GM12878 (cell line): ENCODE results near the gene PHGDH. TPM values are rescaled to one million over a fixed set of nuclear protein-coding genes. Genes with fewer than 3 reads are reported as not detected.

Source experiments
- ATAC-seq: fragments of 200-7000 bp; cut with Tn5 transposase; 3 replicates; pipeline ENCODE4 v1.9.1; 2020; ENCODE audit warnings: mild to moderate bottlenecking, moderate library complexity
- BruUV-seq: library from RNA; stranded (reverse); fragments of 400-500 nt; replicated peaks from 2 replicates; lab custom pipeline; 2021; lab: Mats Ljungman, UMichigan
- CTCF ChIA-PET: fragments of 300-600 bp; sonication (Branson Sonifier 250); formaldehyde crosslinking; extraction: SDS; loops from one replicate; lab custom pipeline; 2021; ENCODE audit warnings: inconsistent platforms; lab: Yijun Ruan, JAX
- POLR2A ChIA-PET: fragments of 350-600 bp; formaldehyde crosslinking; extraction: SDS; loops from one replicate; lab custom pipeline; 2021; ENCODE audit warnings: inconsistent platforms; lab: Charles Lee
- RAD21 ChIA-PET: fragments of 300-600 bp; sonication (Branson Sonifier 250); formaldehyde crosslinking; loops from one replicate; lab custom pipeline; 2023; ENCODE audit warnings: antibody characterized with exemption; ENCODE audit not compliant: unreplicated experiment; lab: Charles Lee
- SMC1A ChIA-PET: fragments of 300-600 bp; sonication (Branson Sonifier 250); formaldehyde crosslinking; loops from one replicate; lab custom pipeline; 2023; ENCODE audit not compliant: unreplicated experiment, uncharacterized antibody; lab: Charles Lee
- DNase-seq: peaks from one replicate; pipeline ENCODE4 v3.0.0-alpha.2; 2011; ENCODE audit warnings: low read depth, low spot score
- FAIRE-seq: peaks from 3 replicates; lab custom pipeline; 2011; peaks lifted over from hg19 to GRCh38; lab: Jason Lieb, UNC
- H2AFZ ChIP-seq: 2 replicates; pipeline ENCODE4 v1.6.0; 2011; ENCODE audit warnings: low read depth, low read length, control low read depth; ENCODE audit not compliant: control insufficient read depth
- H3K27ac ChIP-seq: 2 replicates; pipeline ENCODE4 v1.5.1; 2011; ENCODE audit warnings: control low read depth; ENCODE audit not compliant: control insufficient read depth, insufficient read depth
- H3K27me3 ChIP-seq, 2 experiments: replicated peaks in 1 of 2; 2 replicates each; pipeline versions ENCODE4 v1.6.0 to v1.6.1; 2011; ENCODE audit warnings: low read length in 1 of 2; ENCODE audit not compliant: control insufficient read depth in 2 of 2, insufficient read depth in 2 of 2
- H3K36me3 ChIP-seq, 2 experiments: 2 replicates each; pipeline ENCODE4 v1.5.1; 2011; ENCODE audit warnings: low read length in 1 of 2; ENCODE audit not compliant: control insufficient read depth in 2 of 2, insufficient read depth in 2 of 2
- H3K4me1 ChIP-seq: 2 replicates; pipeline ENCODE4 v1.6.1; 2011; ENCODE audit warnings: mild to moderate bottlenecking, low read length, moderate library complexity, mixed read lengths; ENCODE audit not compliant: control insufficient read depth, insufficient read depth
- H3K4me2 ChIP-seq: 2 replicates; pipeline ENCODE4 v1.6.0; 2011; ENCODE audit warnings: control low read depth; ENCODE audit not compliant: control insufficient read depth, insufficient read depth
- H3K4me3 ChIP-seq: fragments of 200-600 bp; sonication (generic); 2 replicates; pipeline ENCODE4 v1.5.1; 2016
- H3K79me2 ChIP-seq: 2 replicates; pipeline ENCODE4 v1.6.0; 2011; ENCODE audit warnings: low read length; ENCODE audit not compliant: control insufficient read depth, insufficient read depth
- H3K9ac ChIP-seq: 2 replicates; pipeline ENCODE4 v1.8.0; 2011; ENCODE audit warnings: low read length, control low read depth, mixed read lengths; ENCODE audit not compliant: control insufficient read depth, insufficient read depth
- H3K9me3 ChIP-seq: replicated peaks from 3 replicates; pipeline ENCODE4 v1.5.1; 2011; ENCODE audit warnings: mild to moderate bottlenecking, low read length; ENCODE audit not compliant: control insufficient read depth, insufficient read depth
- H4K20me1 ChIP-seq: 2 replicates; pipeline ENCODE4 v1.6.0; 2011; ENCODE audit not compliant: control insufficient read depth, insufficient read depth
- BCL11A ChIP-seq: IDR thresholded peaks from 2 replicates; pipeline ENCODE4 v1.6.1; 2011; ENCODE audit warnings: low read depth, low read length
- IRF3 ChIP-seq: fragments of 450-650 bp; IDR thresholded peaks from 2 replicates; pipeline ENCODE4 v1.6.1; 2014; ENCODE audit warnings: mild to moderate bottlenecking
- JUNB ChIP-seq: IDR thresholded peaks from 2 replicates; pipeline ENCODE4 v1.6.1; 2016; ENCODE audit warnings: antibody characterized with exemption, mild to moderate bottlenecking
- ZBTB40 ChIP-seq: fragments of 450-650 bp; IDR thresholded peaks from 2 replicates; pipeline ENCODE4 v1.6.1; 2016; ENCODE audit warnings: mild to moderate bottlenecking, moderate library complexity, borderline replicate concordance
- ZNF207 ChIP-seq: fragments of 450-650 bp; IDR thresholded peaks from 2 replicates; pipeline ENCODE4 v1.6.1; 2014; ENCODE audit warnings: antibody characterized with exemption, mild to moderate bottlenecking, borderline replicate concordance
- WGBS: methylation state at CpG from one replicate; pipeline ENCODE4 v1.1.6; 2016; ENCODE audit warnings: low lambda C conversion rate; ENCODE audit not compliant: insufficient replicate concordance, insufficient coverage; ENCODE audit errors: missing lambda C conversion rate; 5-methylcytosine and 5-hydroxymethylcytosine counted together
- in situ Hi-C: fragments of 300-500 bp; cut with MboI; formaldehyde crosslinking; loops from 9 replicates; pipeline ENCODE4 v1.14.3; 2018; ENCODE audit warnings: mixed read lengths
- intact Hi-C: fragments of 100-400 bp; cut with micrococcal nuclease; formaldehyde crosslinking; loops from one replicate; pipeline ENCODE4 v1.14.2; 2022; ENCODE audit not compliant: unreplicated experiment
- polyA plus RNA-seq, 11 experiments: library from polyadenylated mRNA; depleted of rRNA in 4 of 11; unstranded in 6 of 11; stranded (reverse) in 5 of 11; fragments of >200 nt; fragmentation: Nextera tagmentation in 4 of 11; fragmentation: Illumina TruSeq in 1 of 11; extraction: Ambion mirVana in 4 of 11; extraction: Trizol in 1 of 11; gene quantifications; 1 replicate in 1 of 11; 2 replicates in 10 of 11; pipeline versions ENCODE4 v1.2.1 to v1.2.3, GENCODE V29; 2011 to 2016; ENCODE audit warnings: inconsistent platforms in 2 of 11, missing spikeins in 2 of 11, low read depth in 1 of 11
- total RNA-seq, 4 experiments: library from RNA; depleted of rRNA in 3 of 4; stranded (reverse); fragments of >200 nt in 3 of 4; fragmentation: Illumina TruSeq in 1 of 4; extraction: Trizol in 1 of 4; gene quantifications; 2 replicates each; pipeline versions ENCODE4 v1.2.1 to v1.2.3, GENCODE V29; 2013 to 2021

PHGDH gene
- total and polyA plus RNA-seq, 10 of the 15 experiments (the other 5 are each of a cell fraction or from before 2014, with no cell fraction given), result 3.9 to 47.8 (median 25.9) TPM

GRCh38 chr1:119680193-119680592 is 31.5 kb upstream of the PHGDH start:
- no peaks in the 10 kb centered on the region; a peak in 1 of 4 replicates for H3K27me3 ChIP-seq
- TF ChIP-seq ZBTB40, result no peak
- no peaks in the 10 kb centered on the region for H3K79me2 ChIP-seq
- no peak overlapping the region for H3K9ac ChIP-seq
- no peaks in the 10 kb centered on the region for H3K4me1 ChIP-seq
- no peak for DNase-seq
- H2AFZ ChIP-seq, result no peak overlapping the region
- no peaks in the 10 kb centered on the region for H4K20me1 ChIP-seq
- H3K9me3 ChIP-seq, result no peaks in the 10 kb centered on the region
- H3K4me2 ChIP-seq, result no peak overlapping the region
- ChIA-PET CTCF (interaction anchor here (0.7 to 16.0 kb wide), 3 partner anchors 9 to 65 kb away, joined by 3 to 446 read pairs (median 3); no protein-coding TSS in a partner anchor), POLR2A (no interaction called here), RAD21 (interaction anchor here (1.0 to 1.9 kb wide), 2 partner anchors 66 to 69 kb away, joined by 3 to 4 read pairs; no protein-coding TSS in a partner anchor), SMC1A (interaction anchor here (1.2 kb wide), 1 partner anchor 87 kb away, joined by 3 read pairs; no protein-coding TSS in a partner anchor)
- intact Hi-C loops, result no loop called here
- H3K4me3 ChIP-seq, result no peak overlapping the region
- H3K36me3 ChIP-seq, result no peaks in the 10 kb centered on the region
- in situ Hi-C loops, result no loop called here
- H3K27ac ChIP-seq, result no peak overlapping the region
- ATAC-seq, result no peak
- WGBS, result 56% methylated on average over 3 of the region's 3 CpGs
- no TSS peak for BruUV-seq
- FAIRE-seq, result no peak

- FAIRE-seq (no peak), DNase-seq (no peak), ATAC-seq (no peak)
- ChIA-PET CTCF (interaction anchor here (0.7 to 16.0 kb wide), 2 partner anchors 64 to 65 kb away, joined by 3 to 446 read pairs; no protein-coding TSS in a partner anchor), SMC1A (no interaction called here), POLR2A (no interaction called here), RAD21 (interaction anchor here (1.0 to 1.9 kb wide), 2 partner anchors 67 to 69 kb away, joined by 3 to 4 read pairs; no protein-coding TSS in a partner anchor)
- H3K4me2 ChIP-seq, result no peak overlapping the region
- in situ Hi-C loops, result no loop called here
- BruUV-seq, result no TSS peak
- H3K9me3 ChIP-seq, result no peaks in the 10 kb centered on the region
- no peak overlapping the region for H3K9ac ChIP-seq
- no peaks in the 10 kb centered on the region; a peak in 1 of 4 replicates for H3K27me3 ChIP-seq
- 0% methylated on average over 2 of the region's 2 CpGs for WGBS
- no peaks in the 10 kb centered on the region for H4K20me1 ChIP-seq
- no peaks in the 10 kb centered on the region for H3K4me1 ChIP-seq
- no peaks in the 10 kb centered on the region for H3K36me3 ChIP-seq
- H2AFZ ChIP-seq, result no peak overlapping the region
- H3K4me3 ChIP-seq, result no peak overlapping the region
- no peak overlapping the region for H3K27ac ChIP-seq
- intact Hi-C loops, result no loop called here
- H3K79me2 ChIP-seq, result no peaks in the 10 kb centered on the region
- peak; percentile 28 for TF ChIP-seq JUNB
- TF ChIP-seq ZNF207, result no peak
- TF ChIP-seq BCL11A, result no peak
- no peak for TF ChIP-seq IRF3
Observed at GRCh38 chr1:119680723-119681122, 31.0 kb upstream of the PHGDH start.
